K562 (cell line): Measurements from ENCODE around the gene ATP8A1. TPM values are rescaled to one million over a fixed set of nuclear protein-coding genes. Genes with fewer than 3 reads are reported as not detected.

Experiments
- ATAC-seq: fragments of 200-7000 bp; cut with Tn5 transposase; 3 replicates; pipeline ENCODE4 v1.9.1; 2020; ENCODE audit warnings: moderate library complexity
- BruUV-seq: library from RNA; stranded (reverse); fragments of 400-500 nt; replicated peaks from 2 replicates; lab custom pipeline; 2021; lab: Mats Ljungman, UMichigan
- CTCF ChIA-PET: fragments of 300-600 bp; formaldehyde crosslinking; extraction: SDS; loops from one replicate; lab custom pipeline; 2021; ENCODE audit warnings: low intra/inter-chr PET ratio; lab: Yijun Ruan, JAX
- POLR2A ChIA-PET: fragments of 300-600, 350-650 bp; sonication (Branson Sonifier 250); formaldehyde crosslinking; extraction: SDS; loops from one replicate; lab custom pipeline; 2021; ENCODE audit warnings: antibody characterized with exemption, inconsistent platforms; lab: Yijun Ruan, JAX
- DNase-seq, 4 experiments: peaks; one replicate each; pipeline versions ENCODE4 v3.0.0 to v3.0.0-alpha.2; 2011 to 2018; ENCODE audit warnings: low spot score in 3 of 4, mixed read lengths in 3 of 4; ENCODE audit errors: extremely low read depth in 1 of 4
- FAIRE-seq: peaks from 2 replicates; lab custom pipeline; 2011; peaks lifted over from hg19 to GRCh38; lab: Jason Lieb, UNC
- H2AFZ ChIP-seq: 2 replicates; pipeline ENCODE4 v1.6.0; 2011; ENCODE audit warnings: low read depth, low read length, control low read depth, inconsistent platforms
- H3K27ac ChIP-seq: fragments of 200-600 bp; 3 replicates; pipeline ENCODE4 v1.8.0; 2011; ENCODE audit warnings: low read depth, mild to moderate bottlenecking, control low read depth, inconsistent platforms, low read length, moderate library complexity, mixed read lengths; ENCODE audit errors: extremely low read depth
- H3K27me3 ChIP-seq, 2 experiments: fragments of 300-600 bp in 1 of 2; 2 replicates in 1 of 2; 3 replicates in 1 of 2; pipeline versions ENCODE4 v1.6.0 to v1.8.0; 2011; ENCODE audit warnings: inconsistent platforms in 2 of 2, low read length in 2 of 2, mild to moderate bottlenecking in 1 of 2, mixed read lengths in 1 of 2, moderate library complexity in 1 of 2; ENCODE audit not compliant: control insufficient read depth in 2 of 2, insufficient read depth in 2 of 2
- H3K36me3 ChIP-seq: fragments of 300-600 bp; 3 replicates; pipeline ENCODE4 v1.8.0; 2011; ENCODE audit warnings: mild to moderate bottlenecking, low read length, inconsistent platforms; ENCODE audit not compliant: control insufficient read depth, insufficient read depth
- H3K4me1 ChIP-seq, 2 experiments: fragments of 200-600 bp in 1 of 2; replicated peaks in 1 of 2; 2 replicates in 1 of 2; 3 replicates in 1 of 2; pipeline versions ENCODE4 v1.5.1 to v1.8.0; 2011; ENCODE audit warnings: inconsistent platforms in 2 of 2, low read length in 2 of 2, mild to moderate bottlenecking in 1 of 2, mixed read lengths in 1 of 2, moderate library complexity in 1 of 2; ENCODE audit not compliant: control insufficient read depth in 2 of 2, insufficient read depth in 2 of 2
- H3K4me2 ChIP-seq: 2 replicates; pipeline ENCODE4 v1.6.1; 2011; ENCODE audit warnings: low read length, control low read depth, inconsistent platforms, mixed read lengths; ENCODE audit not compliant: insufficient read depth
- H3K4me3 ChIP-seq: fragments of 200-600 bp; sonication (generic), shearing (Covaris generic); 2 replicates; pipeline ENCODE4 v1.5.1; 2016; ENCODE audit warnings: control low read depth, inconsistent platforms
- H3K79me2 ChIP-seq: fragments of 200-600 bp; 3 replicates; pipeline ENCODE4 v1.8.0; 2011; ENCODE audit warnings: low read length, inconsistent platforms; ENCODE audit not compliant: control insufficient read depth, insufficient read depth
- H3K9ac ChIP-seq, 2 experiments: 2 replicates each; pipeline versions ENCODE4 v1.6.0 to v1.6.1; 2011; ENCODE audit warnings: low read depth in 2 of 2, low read length in 2 of 2, control low read depth in 1 of 2, inconsistent platforms in 1 of 2, mild to moderate bottlenecking in 1 of 2, mixed read lengths in 1 of 2; ENCODE audit not compliant: insufficient read depth in 1 of 2
- H3K9me1 ChIP-seq: one replicate; pipeline ENCODE4 v1.6.0; 2011; ENCODE audit warnings: inconsistent platforms, mild to moderate bottlenecking, low read length, moderate library complexity; ENCODE audit not compliant: control insufficient read depth, insufficient read depth
- H3K9me3 ChIP-seq: replicated peaks from 2 replicates; pipeline ENCODE4 v1.5.1; 2011; ENCODE audit warnings: low read depth, low read length, inconsistent platforms; ENCODE audit not compliant: control insufficient read depth, insufficient read depth
- H4K20me1 ChIP-seq: replicated peaks from 2 replicates; pipeline ENCODE4 v1.6.1; 2011; ENCODE audit warnings: low read length, inconsistent platforms, mixed read lengths; ENCODE audit not compliant: control insufficient read depth, insufficient read depth
- C11orf30 ChIP-seq: fragments of 450-650 bp; IDR thresholded peaks from 2 replicates; pipeline ENCODE4 v1.6.1; 2016; ENCODE audit warnings: low read depth, mild to moderate bottlenecking
- FUS ChIP-seq: fragments of 200-400 bp; formaldehyde crosslinking; optimal IDR thresholded peaks from 2 replicates; pipeline ENCODE3; 2017; ENCODE audit warnings: low read depth, low read length
- GATAD2A ChIP-seq: fragments of 450-650 bp; IDR thresholded peaks from 2 replicates; pipeline ENCODE4 v1.6.1; 2017
- IRF9 ChIP-seq: fragments of 450-650 bp; IDR thresholded peaks from 2 replicates; pipeline ENCODE4 v1.6.1; 2016; ENCODE audit warnings: missing biosample characterization, missing genetic modification characterization
- MCM5 ChIP-seq: fragments of 450-650 bp; IDR thresholded peaks from 2 replicates; pipeline ENCODE4 v1.6.1; 2016; ENCODE audit warnings: low read depth
- SP1 ChIP-seq: sonication (generic); formaldehyde crosslinking; IDR thresholded peaks from 2 replicates; pipeline ENCODE4 v1.8.1; 2022; ENCODE audit warnings: mild to moderate bottlenecking, missing genetic modification reagents
- SRSF1 ChIP-seq: fragments of 200-400 bp; formaldehyde crosslinking; IDR thresholded peaks from 2 replicates; pipeline ENCODE4 v1.6.1; 2017; ENCODE audit warnings: mild to moderate bottlenecking, low read depth, low read length, moderate library complexity
- ZFX ChIP-seq: sonication (generic); formaldehyde crosslinking; IDR thresholded peaks from 2 replicates; pipeline ENCODE4 v1.8.0; 2022; ENCODE audit warnings: mild to moderate bottlenecking, missing genetic modification reagents, moderate library complexity
- ZNF57 ChIP-seq: fragments of 450-650 bp; formaldehyde crosslinking; IDR thresholded peaks from 2 replicates; pipeline ENCODE4 v1.4.0; 2020; ENCODE audit warnings: mild to moderate bottlenecking, moderate library complexity
- ZNF75A ChIP-seq: fragments of 450-650 bp; formaldehyde crosslinking; IDR thresholded peaks from 2 replicates; pipeline ENCODE4 v1.4.0; 2020; ENCODE audit warnings: mild to moderate bottlenecking
- ZSCAN32 ChIP-seq: fragments of 450-650 bp; formaldehyde crosslinking; IDR thresholded peaks from 2 replicates; pipeline ENCODE4 v1.4.0; 2020; ENCODE audit warnings: mild to moderate bottlenecking, moderate library complexity
- WGBS: fragments of 100-300 bp; shearing (Covaris generic); methylation state at CpG from one replicate; pipeline ENCODE4 v1.1.6; 2016; ENCODE audit warnings: low coverage, mixed read lengths; ENCODE audit not compliant: insufficient coverage; ENCODE audit errors: missing lambda C conversion rate; 5-methylcytosine and 5-hydroxymethylcytosine counted together
- in situ Hi-C: fragments of 300-500 bp; cut with MboI; formaldehyde crosslinking; loops from 4 replicates; pipeline ENCODE4 v1.15.0; 2018; ENCODE audit warnings: inconsistent platforms, mixed read lengths
- intact Hi-C: fragments of 100-400 bp; cut with micrococcal nuclease; formaldehyde crosslinking; loops from 2 replicates; pipeline ENCODE4 v1.14.2; 2022
- polyA plus RNA-seq, 8 experiments: library from polyadenylated mRNA; depleted of rRNA in 4 of 8; stranded (reverse) in 5 of 8; unstranded in 3 of 8; fragments of >200 nt; fragmentation: Nextera tagmentation in 2 of 8; fragmentation: Illumina TruSeq in 1 of 8; extraction: Ambion mirVana in 2 of 8; extraction: Trizol in 1 of 8; gene quantifications; 2 replicates each; pipeline versions ENCODE4 v1.2.1 to v1.2.3, GENCODE V29; 2011 to 2014; ENCODE audit warnings: inconsistent platforms in 1 of 8, missing spikeins in 1 of 8
- total RNA-seq, 7 experiments: library from RNA; depleted of rRNA in 6 of 7; stranded (reverse); fragments of >200 nt in 6 of 7; fragmentation: Illumina TruSeq in 2 of 7; extraction: Trizol in 2 of 7; gene quantifications; 2 replicates each; pipeline versions ENCODE4 v1.2.1 to v1.2.3, GENCODE V29; 2011 to 2021; ENCODE audit warnings: low replicate concordance in 1 of 7

ATP8A1 gene
- total and polyA plus RNA-seq, 9 of the 15 experiments (the other 6 are each of a cell fraction or from before 2014, with no cell fraction given), result 0.05 to 0.29 (median 0.07) TPM; not detected in 2

- in situ Hi-C loops, result no loop called here
- H3K36me3 ChIP-seq, result no peaks in the 10 kb centered on the region
- H3K4me1 ChIP-seq, result no peaks in the 10 kb centered on the region; a peak in 1 of 5 replicates
- no TSS peak for BruUV-seq
- DNase-seq (no peak), FAIRE-seq (no peak), ATAC-seq (no peak)
- TF ChIP-seq ZNF57 (CRISPR knock-in tag) (no peak), MCM5 (no peak), C11orf30 (no peak), IRF9 (no peak), ZNF75A (no peak), GATAD2A (no peak), SRSF1 (no peak), SP1 (CRISPR knock-in tag) (no peak), FUS (no peak), ZFX (no peak), ZSCAN32 (CRISPR knock-in tag) (no peak)
- intact Hi-C loops, result no loop called here
- H3K79me2 ChIP-seq, result no peaks in the 10 kb centered on the region
- H3K4me3 ChIP-seq, result no peak overlapping the region
- H3K27me3 ChIP-seq, result no peaks in the 10 kb centered on the region
- WGBS, result 0% methylated on average over 4 of the region's 4 CpGs
- CTCF ChIA-PET, result no interaction called here
- H2AFZ ChIP-seq, result no peak overlapping the region
- no peaks in the 10 kb centered on the region for H4K20me1 ChIP-seq
- no peak overlapping the region for H3K27ac ChIP-seq
- POLR2A ChIA-PET, result no interaction called here
- H3K9ac ChIP-seq, result no peak overlapping the region
- no peaks in the 10 kb centered on the region for H3K9me1 ChIP-seq
- H3K9me3 ChIP-seq, result no peaks in the 10 kb centered on the region
- no peak overlapping the region for H3K4me2 ChIP-seq
These were observed 28.2 kb downstream of the ATP8A1 start for GRCh38 chr4:42628740-42629139.
